Measurements from ENCODE around the gene HIPK3.

GRCh38 chr11:33391893-33392251, 134.7 kb downstream of the HIPK3 start:
- no peak for TF ChIP-seq REST (IDR thresholded peaks at IDR 0.05; ENCODE audit: insufficient read depth in 1 of 2, low read depth in 2 of 2, low read length in 2 of 2)
- no peak for TF ChIP-seq POLR2AphosphoS5 (IDR thresholded peaks at IDR 0.05; ENCODE audit: low read depth, low read length)
- TF ChIP-seq FOXP2 (optimal IDR thresholded peaks at IDR 0.05; ENCODE audit: borderline replicate concordance, extremely low read depth, extremely low read length, insufficient read depth), result no peak
- TF ChIP-seq SIN3A (IDR thresholded peaks at IDR 0.05; ENCODE audit: borderline replicate concordance, insufficient read depth, low read length), result no peak
- no peak for TF ChIP-seq TAF1 (IDR thresholded peaks at IDR 0.05; ENCODE audit: borderline replicate concordance, insufficient read depth, low read length)
